T-helper 2 cell treated with Interferon-gamma antibody and Interleukin-4, amounts not matched to agents 5 μg/mL and 100 μg/mL, for 36 hours (primary cell): ENCODE measurements around the gene PLEKHM3.
"Not testable (repeated sequence)": the region's sequence is repeated elsewhere in the genome, so short reads cannot be mapped to it uniquely, and the experiment has no call there.

Source experiments
- DNase-seq: peaks from one replicate; pipeline ENCODE4 v3.0.0; 2021; ENCODE audit warnings: low spot score
- H3K27ac Mint-ChIP-seq: one replicate; pipeline ENCODE4 v1.8.0; 2021; ENCODE audit warnings: mild to moderate bottlenecking, mixed read lengths
- H3K27me3 Mint-ChIP-seq: one replicate; pipeline ENCODE4 v1.8.0; 2021; ENCODE audit warnings: low read depth, mixed read lengths
- H3K36me3 Mint-ChIP-seq: one replicate; pipeline ENCODE4 v1.8.0; 2021; ENCODE audit warnings: low read depth, mixed read lengths
- H3K4me1 Mint-ChIP-seq: one replicate; pipeline ENCODE4 v1.8.0; 2021; ENCODE audit warnings: low read depth, mixed read lengths
- H3K4me3 Mint-ChIP-seq: one replicate; pipeline ENCODE4 v1.8.0; 2022; ENCODE audit warnings: mild to moderate bottlenecking, moderate library complexity, mixed read lengths
- H3K9me3 Mint-ChIP-seq: one replicate; pipeline ENCODE4 v1.8.0; 2021; ENCODE audit warnings: mixed read lengths

The PLEKHM3 gene

DNA sequence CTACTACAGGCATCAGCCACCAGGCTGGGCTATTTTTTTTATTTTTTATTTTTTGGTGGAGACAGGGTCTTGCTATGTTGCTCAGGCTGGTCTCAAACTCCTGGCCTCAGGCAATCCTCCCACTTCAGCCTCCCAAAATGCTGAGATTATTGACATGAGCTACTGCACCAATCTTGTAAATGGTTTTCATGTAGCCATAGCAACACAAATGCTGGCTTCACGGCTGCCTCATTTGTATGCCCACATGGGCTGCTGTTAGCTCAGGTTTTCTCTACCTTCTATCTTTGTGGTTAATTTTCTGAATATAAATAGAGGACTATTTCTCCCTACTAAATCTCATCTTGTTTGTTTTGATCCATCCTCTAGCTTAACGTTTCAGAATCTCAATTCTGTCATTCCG is 58.2 kb downstream of the PLEKHM3 start:
- no peaks in the 10 kb centered on the region for H3K27me3 Mint-ChIP-seq
- no peak for DNase-seq
- no peak overlapping the region for H3K27ac Mint-ChIP-seq
- H3K9me3 Mint-ChIP-seq: peaks cover 12% of the 10 kb centered on the region
- peaks cover 4% of the 10 kb centered on the region for H3K4me1 Mint-ChIP-seq
- H3K4me3 Mint-ChIP-seq: no peak overlapping the region
- peaks cover 9% of the 10 kb centered on the region for H3K36me3 Mint-ChIP-seq

DNA sequence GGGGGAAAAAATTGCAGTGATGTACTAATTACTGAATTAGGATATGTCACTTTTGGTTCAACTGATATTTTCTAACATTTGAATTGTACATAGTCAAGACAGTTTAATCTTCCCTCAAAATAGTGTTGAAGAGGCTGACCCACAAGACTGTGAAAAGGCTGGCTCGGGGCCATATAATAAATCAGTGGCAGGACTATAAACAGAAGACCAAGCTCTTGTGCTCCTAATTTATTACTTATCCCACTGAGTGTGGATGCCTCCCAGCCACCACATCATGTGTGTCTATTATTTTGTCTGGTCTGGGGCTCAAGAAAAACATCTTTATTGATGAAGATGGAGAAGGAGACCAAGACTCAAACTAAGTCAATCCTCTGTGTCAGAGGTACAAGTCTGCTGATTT is 64.4 kb downstream of the PLEKHM3 start:
- H3K36me3 Mint-ChIP-seq: peaks cover 9% of the 10 kb centered on the region
- no peak for DNase-seq
- H3K4me3 Mint-ChIP-seq: no peak overlapping the region

GRCh38 chr2:207960090-207960489 is 65.2 kb downstream of the PLEKHM3 start:
- Mint-ChIP-seq H3K27me3 (no peaks in the 10 kb centered on the region), H3K36me3 (peaks cover 9% of the 10 kb centered on the region), H3K4me3 (no peak overlapping the region), H3K4me1 (no peaks in the 10 kb centered on the region), H3K27ac (no peak overlapping the region), H3K9me3 (peaks cover 14% of the 10 kb centered on the region)
- DNase-seq: no peak

More for the DNA sequence above, 64.4 kb downstream of the PLEKHM3 start:
- Mint-ChIP-seq H3K27me3 (no peaks in the 10 kb centered on the region), H3K27ac (no peak overlapping the region), H3K4me1 (no peaks in the 10 kb centered on the region), H3K9me3 (peaks cover 14% of the 10 kb centered on the region)

- no peak for DNase-seq
- no peaks in the 10 kb centered on the region for H3K36me3 Mint-ChIP-seq
- H3K27ac Mint-ChIP-seq: no peak overlapping the region
- no peaks in the 10 kb centered on the region for H3K9me3 Mint-ChIP-seq
- H3K27me3 Mint-ChIP-seq: no peaks in the 10 kb centered on the region
- H3K4me3 Mint-ChIP-seq: no peak overlapping the region
- H3K4me1 Mint-ChIP-seq: no peaks in the 10 kb centered on the region
Observed at GRCh38 chr2:207956771-207957170, 68.6 kb downstream of the PLEKHM3 start.

GRCh38 chr2:207955456-207955855 is 69.9 kb downstream of the PLEKHM3 start:
- no peaks in the 10 kb centered on the region for H3K4me1 Mint-ChIP-seq
- no peak overlapping the region for H3K4me3 Mint-ChIP-seq

GRCh38 chr2:207953354-207953753 is 72.0 kb downstream of the PLEKHM3 start:
- Mint-ChIP-seq H3K4me1 (no peaks in the 10 kb centered on the region), H3K27me3 (no peaks in the 10 kb centered on the region), H3K9me3 (no peaks in the 10 kb centered on the region)

More at GRCh38 chr2:207955456-207955855, 69.9 kb downstream of the PLEKHM3 start:
- DNase-seq: no peak
- Mint-ChIP-seq H3K9me3 (no peaks in the 10 kb centered on the region), H3K27ac (no peak overlapping the region), H3K36me3 (no peaks in the 10 kb centered on the region), H3K27me3 (no peaks in the 10 kb centered on the region)

GRCh38 chr2:207952564-207953345 is 72.6 kb downstream of the PLEKHM3 start:
- no peaks in the 10 kb centered on the region for H3K4me1 Mint-ChIP-seq
- no peaks in the 10 kb centered on the region for H3K9me3 Mint-ChIP-seq
- H3K4me3 Mint-ChIP-seq: no peak overlapping the region
- H3K27me3 Mint-ChIP-seq: no peaks in the 10 kb centered on the region
- no peak overlapping the region for H3K27ac Mint-ChIP-seq
- no peaks in the 10 kb centered on the region for H3K36me3 Mint-ChIP-seq
- no peak for DNase-seq

More at GRCh38 chr2:207953354-207953753, 72.0 kb downstream of the PLEKHM3 start:
- no peak for DNase-seq
- H3K27ac Mint-ChIP-seq: no peak overlapping the region
- no peaks in the 10 kb centered on the region for H3K36me3 Mint-ChIP-seq
- no peak overlapping the region for H3K4me3 Mint-ChIP-seq

- no peak for DNase-seq
- no peak overlapping the region for H3K27ac Mint-ChIP-seq
Observed at GRCh38 chr2:207951734-207952470, 73.4 kb downstream of the PLEKHM3 start.

DNA sequence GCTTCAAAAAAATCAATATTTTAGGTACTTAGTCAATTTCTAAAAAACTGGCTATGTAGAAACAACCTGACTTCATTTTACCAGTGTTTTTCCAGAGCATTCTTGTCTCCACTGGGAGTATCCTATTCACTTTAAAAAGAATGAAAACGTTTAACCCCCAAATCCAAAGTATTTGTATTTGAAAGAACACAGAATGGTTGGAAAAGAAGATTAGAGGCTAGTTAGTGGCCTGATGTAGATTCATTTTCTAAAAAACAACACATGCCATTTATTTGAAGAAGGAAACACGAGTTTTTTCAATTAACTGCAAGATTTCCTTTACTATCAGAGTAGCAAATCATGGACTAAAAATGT is 74.6 kb downstream of the PLEKHM3 start:
- Mint-ChIP-seq H3K9me3 (no peaks in the 10 kb centered on the region), H3K27me3 (no peaks in the 10 kb centered on the region), H3K4me1 (no peaks in the 10 kb centered on the region), H3K36me3 (no peaks in the 10 kb centered on the region), H3K4me3 (no peak overlapping the region), H3K27ac (no peak overlapping the region)
- no peak for DNase-seq

More at GRCh38 chr2:207951734-207952470, 73.4 kb downstream of the PLEKHM3 start:
- H3K27me3 Mint-ChIP-seq: no peaks in the 10 kb centered on the region
- no peak overlapping the region for H3K4me3 Mint-ChIP-seq
- H3K36me3 Mint-ChIP-seq: no peaks in the 10 kb centered on the region
- no peaks in the 10 kb centered on the region for H3K9me3 Mint-ChIP-seq
- no peaks in the 10 kb centered on the region for H3K4me1 Mint-ChIP-seq

- no peak for DNase-seq
- Mint-ChIP-seq H3K27me3 (no peaks in the 10 kb centered on the region), H3K36me3 (no peaks in the 10 kb centered on the region), H3K27ac (no peak overlapping the region), H3K9me3 (no peaks in the 10 kb centered on the region), H3K4me3 (no peak overlapping the region), H3K4me1 (no peaks in the 10 kb centered on the region)
Observed at GRCh38 chr2:207950063-207950760, 75.1 kb downstream of the PLEKHM3 start.

GRCh38 chr2:207949245-207949644 is 76.1 kb downstream of the PLEKHM3 start:
- not testable (repeated sequence) for H3K36me3 Mint-ChIP-seq, H3K4me3 Mint-ChIP-seq, H3K27ac Mint-ChIP-seq, H3K4me1 Mint-ChIP-seq, DNase-seq, H3K9me3 Mint-ChIP-seq, H3K27me3 Mint-ChIP-seq

DNA sequence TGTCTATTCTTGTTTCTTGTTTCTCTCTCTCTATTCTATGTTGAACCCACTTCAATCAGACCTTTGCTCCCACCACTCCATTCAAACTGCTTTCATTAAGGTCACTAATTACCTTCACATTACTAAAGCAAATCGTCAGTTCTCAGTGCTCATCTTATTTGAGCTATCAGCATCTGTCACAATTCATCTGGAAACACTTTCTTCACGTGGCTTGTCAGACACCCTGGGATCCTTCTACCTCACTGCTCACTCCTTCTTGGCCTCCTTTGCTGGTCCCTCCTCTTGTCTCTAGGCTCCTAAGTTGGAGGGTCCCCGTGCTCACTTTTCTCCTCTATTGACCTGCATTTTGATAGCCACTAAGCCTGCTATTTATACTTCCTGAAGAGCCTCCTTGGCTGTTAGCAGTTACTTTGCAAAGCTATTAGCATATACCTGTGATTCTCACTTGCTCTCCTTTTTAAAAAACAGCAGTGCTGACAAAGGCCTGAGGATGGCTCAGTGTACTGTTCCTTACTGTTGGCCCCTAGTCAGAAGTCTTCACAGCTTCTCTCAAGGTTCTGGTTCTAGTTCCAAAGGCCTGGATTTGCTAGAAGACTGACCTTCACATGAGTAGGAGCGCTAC is 80.2 kb downstream of the PLEKHM3 start:
- H3K4me3 Mint-ChIP-seq: no peak overlapping the region
- no peak for DNase-seq
- no peaks in the 10 kb centered on the region for H3K4me1 Mint-ChIP-seq
- H3K27me3 Mint-ChIP-seq: no peaks in the 10 kb centered on the region
- no peak overlapping the region for H3K27ac Mint-ChIP-seq
- no peaks in the 10 kb centered on the region for H3K9me3 Mint-ChIP-seq
- H3K36me3 Mint-ChIP-seq: no peaks in the 10 kb centered on the region

GRCh38 chr2:207944334-207944733 is 81.0 kb downstream of the PLEKHM3 start:
- no peaks in the 10 kb centered on the region for H3K36me3 Mint-ChIP-seq
- no peaks in the 10 kb centered on the region for H3K27me3 Mint-ChIP-seq
- no peak overlapping the region for H3K4me3 Mint-ChIP-seq
- no peaks in the 10 kb centered on the region for H3K9me3 Mint-ChIP-seq
- no peak for DNase-seq
- no peaks in the 10 kb centered on the region for H3K4me1 Mint-ChIP-seq
- no peak overlapping the region for H3K27ac Mint-ChIP-seq
